H1 (cell line): ENCODE measurements around the gene NOL9. TPM values are rescaled to one million over a fixed set of nuclear protein-coding genes. Genes with fewer than 3 reads are reported as not detected.

Experiments
- CTCF ChIA-PET: fragments of 300-600 bp; sonication (Branson Sonifier 250); formaldehyde crosslinking; loops from one replicate; lab custom pipeline; 2021; ENCODE audit not compliant: partially characterized antibody; lab: Charles Lee
- POLR2A ChIA-PET: fragments of 300-600 bp; sonication (Branson Sonifier 250); formaldehyde crosslinking; loops from one replicate; lab custom pipeline; 2021; ENCODE audit warnings: inconsistent platforms; ENCODE audit not compliant: partially characterized antibody; lab: Charles Lee
- DNase-seq, 2 experiments: peaks; one replicate each; pipeline versions ENCODE4 v3.0.0 to v3.0.0-alpha.2; 2010 to 2022; ENCODE audit warnings: low spot score in 2 of 2, low read depth in 1 of 2, mixed read lengths in 1 of 2
- FAIRE-seq: peaks from 2 replicates; lab custom pipeline; 2011; peaks lifted over from hg19 to GRCh38; lab: Jason Lieb, UNC
- H2AFZ ChIP-seq: 2 replicates; pipeline ENCODE4 v1.8.1; 2012; ENCODE audit warnings: low read length, inconsistent platforms
- H2AK5ac ChIP-seq: 2 replicates; pipeline ENCODE4 v1.6.1; 2013; ENCODE audit warnings: low read depth, low read length
- H2BK120ac ChIP-seq: replicated peaks from 2 replicates; pipeline ENCODE3; 2013; ENCODE audit warnings: low read depth, low read length, inconsistent platforms
- H2BK12ac ChIP-seq: 2 replicates; pipeline ENCODE4 v1.6.1; 2013; ENCODE audit warnings: low read depth, low read length
- H2BK15ac ChIP-seq: 2 replicates; pipeline ENCODE4 v1.6.1; 2013; ENCODE audit warnings: low read length
- H2BK20ac ChIP-seq: 2 replicates; pipeline ENCODE4 v1.6.1; 2013; ENCODE audit warnings: low read length
- H2BK5ac ChIP-seq: 2 replicates; pipeline ENCODE4 v1.6.1; 2013; ENCODE audit warnings: low read depth, low read length
- H3K14ac ChIP-seq: 2 replicates; pipeline ENCODE4 v1.6.1; 2013; ENCODE audit warnings: inconsistent platforms; ENCODE audit not compliant: insufficient read length
- H3K18ac ChIP-seq: 2 replicates; pipeline ENCODE4 v1.6.1; 2013; ENCODE audit warnings: low read length; ENCODE audit errors: extremely low read depth
- H3K23ac ChIP-seq: 2 replicates; pipeline ENCODE4 v1.6.1; 2013; ENCODE audit warnings: inconsistent platforms; ENCODE audit not compliant: insufficient read length
- H3K23me2 ChIP-seq: 2 replicates; pipeline ENCODE4 v1.6.1; 2013; ENCODE audit warnings: low read depth, low read length
- H3K27ac ChIP-seq: 2 replicates; pipeline ENCODE4 v1.6.1; 2011; ENCODE audit warnings: low read depth, low read length, inconsistent platforms
- H3K27me3 ChIP-seq, 4 experiments: replicated peaks in 1 of 4; 1 replicate in 1 of 4; 2 replicates in 3 of 4; pipeline versions ENCODE4 v1.6.1 to v1.8.1; 2011 to 2013; ENCODE audit warnings: low read length in 3 of 4, mild to moderate bottlenecking in 3 of 4, inconsistent platforms in 2 of 4, mixed read lengths in 2 of 4, moderate library complexity in 1 of 4; ENCODE audit not compliant: control insufficient read depth in 3 of 4, insufficient read depth in 3 of 4; ENCODE audit errors: extremely low read depth in 1 of 4
- H3K36me3 ChIP-seq, 4 experiments: 2 replicates each; pipeline versions ENCODE4 v1.6.1 to v1.8.1; 2011 to 2013; ENCODE audit warnings: mild to moderate bottlenecking in 4 of 4, low read length in 3 of 4, moderate library complexity in 2 of 4, control low read depth in 1 of 4, inconsistent platforms in 1 of 4; ENCODE audit not compliant: insufficient read depth in 4 of 4, control insufficient read depth in 2 of 4
- H3K4ac ChIP-seq: replicated peaks from 2 replicates; pipeline ENCODE3; 2013; ENCODE audit warnings: low read length, low read depth, mixed read lengths, inconsistent platforms; ENCODE audit not compliant: insufficient read length
- H3K4me1 ChIP-seq, 4 experiments: replicated peaks in 1 of 4; 1 replicate in 1 of 4; 2 replicates in 3 of 4; pipeline versions ENCODE4 v1.6.1 to v1.8.1; 2011 to 2013; ENCODE audit warnings: low read length in 3 of 4, inconsistent platforms in 2 of 4, mixed read lengths in 1 of 4; ENCODE audit not compliant: insufficient read depth in 4 of 4, control insufficient read depth in 3 of 4
- H3K4me2 ChIP-seq, 2 experiments: 2 replicates each; pipeline versions ENCODE4 v1.6.1 to v1.8.1; 2011 to 2013; ENCODE audit warnings: low read depth in 2 of 2, low read length in 2 of 2, control low read depth in 1 of 2, inconsistent platforms in 1 of 2, mild to moderate bottlenecking in 1 of 2; ENCODE audit not compliant: insufficient read depth in 1 of 2
- H3K4me3 ChIP-seq, 4 experiments: fragments of 200-600, 300-600 bp in 1 of 4; sonication (generic), shearing (Covaris generic), sonication (Bioruptor Twin) in 1 of 4; 2 replicates each; pipeline versions ENCODE4 v1.5.1 to v1.8.1; 2011 to 2016; ENCODE audit warnings: low read length in 4 of 4, low read depth in 3 of 4, control low read depth in 2 of 4, inconsistent platforms in 2 of 4, mild to moderate bottlenecking in 2 of 4, mixed read lengths in 1 of 4, moderate library complexity in 1 of 4; ENCODE audit not compliant: insufficient read depth in 2 of 4; ENCODE audit errors: extremely low read depth in 1 of 4
- H3K56ac ChIP-seq: replicated peaks from 2 replicates; pipeline ENCODE3; 2013; ENCODE audit warnings: low read depth, mild to moderate bottlenecking, mixed read lengths, low read length, inconsistent platforms; ENCODE audit not compliant: insufficient read length
- H3K79me1 ChIP-seq: 2 replicates; pipeline ENCODE4 v1.6.1; 2013; ENCODE audit warnings: low read depth, low read length, control low read depth
- H3K79me2 ChIP-seq, 2 experiments: 2 replicates each; pipeline versions ENCODE4 v1.6.1 to v1.8.1; 2012 to 2013; ENCODE audit warnings: low read length in 2 of 2, mild to moderate bottlenecking in 2 of 2, inconsistent platforms in 1 of 2; ENCODE audit not compliant: insufficient read depth in 2 of 2, control insufficient read depth in 1 of 2
- H3K9ac ChIP-seq, 4 experiments: replicated peaks in 1 of 4; 1 replicate in 1 of 4; 2 replicates in 3 of 4; pipeline versions ENCODE4 v1.6.1 to v1.8.1; 2011 to 2013; ENCODE audit warnings: low read depth in 3 of 4, low read length in 3 of 4, control low read depth in 2 of 4, mild to moderate bottlenecking in 2 of 4, moderate library complexity in 2 of 4, inconsistent platforms in 1 of 4; ENCODE audit errors: extremely low read depth in 1 of 4
- H3K9me3 ChIP-seq, 2 experiments: 2 replicates each; pipeline versions ENCODE4 v1.6.1 to v1.8.1; 2012 to 2013; ENCODE audit warnings: mild to moderate bottlenecking in 2 of 2, moderate library complexity in 2 of 2, control low read depth in 1 of 2, inconsistent platforms in 1 of 2, low read depth in 1 of 2, low read length in 1 of 2, mixed read lengths in 1 of 2; ENCODE audit not compliant: insufficient read depth in 2 of 2
- H4K20me1 ChIP-seq, 2 experiments: replicated peaks in 1 of 2; 2 replicates each; pipeline versions ENCODE3 to v1.8.1; 2011 to 2013; ENCODE audit warnings: inconsistent platforms in 2 of 2, low read length in 2 of 2, mild to moderate bottlenecking in 1 of 2; ENCODE audit not compliant: insufficient read depth in 2 of 2, control insufficient read depth in 1 of 2
- H4K5ac ChIP-seq: 2 replicates; pipeline ENCODE4 v1.6.1; 2013; ENCODE audit warnings: low read length, low read depth, mixed read lengths, inconsistent platforms; ENCODE audit not compliant: insufficient read length
- H4K8ac ChIP-seq: 2 replicates; pipeline ENCODE4 v1.8.0; 2013; ENCODE audit warnings: mild to moderate bottlenecking, moderate library complexity, low read length, inconsistent platforms; ENCODE audit not compliant: insufficient read depth; ENCODE audit errors: extremely low read depth
- H4K91ac ChIP-seq: replicated peaks from 2 replicates; pipeline ENCODE3; 2013; ENCODE audit warnings: low read length, mixed read lengths, inconsistent platforms; ENCODE audit not compliant: insufficient read length
- BACH1 ChIP-seq: IDR thresholded peaks from 2 replicates; pipeline ENCODE4 v1.6.1; 2012; ENCODE audit warnings: low read length, improper control_type of control experiment
- CBX8 ChIP-seq: fragments of 300-800, 300-1000 bp; sonication (generic); IDR thresholded peaks from 2 replicates; pipeline ENCODE4 v1.7.1; 2016; ENCODE audit warnings: low read depth, low read length, borderline replicate concordance
- CEBPB ChIP-seq: IDR thresholded peaks from 2 replicates; pipeline ENCODE4 v1.6.1; 2012; ENCODE audit warnings: low read depth, low read length
- CHD2 ChIP-seq: IDR thresholded peaks from 2 replicates; pipeline ENCODE4 v1.6.1; 2012; ENCODE audit warnings: low read length, improper control_type of control experiment
- CREB1 ChIP-seq: IDR thresholded peaks from 2 replicates; pipeline ENCODE4 v1.6.1; 2012; ENCODE audit warnings: inconsistent platforms
- EZH2 ChIP-seq: fragments of 200-600 bp; sonication (generic); IDR thresholded peaks from 2 replicates; pipeline ENCODE4 v1.7.1; 2012; ENCODE audit warnings: low read depth, mild to moderate bottlenecking, moderate library complexity, low read length, inconsistent platforms; ENCODE audit not compliant: severe bottlenecking
- JUND ChIP-seq: IDR thresholded peaks from 2 replicates; pipeline ENCODE4 v1.6.1; 2011; ENCODE audit warnings: mild to moderate bottlenecking, improper control_type of control experiment, low read length
- POLR2AphosphoS5 ChIP-seq: IDR thresholded peaks from 2 replicates; pipeline ENCODE4 v1.6.1; 2011; ENCODE audit warnings: low read depth, low read length
- RFX5 ChIP-seq: IDR thresholded peaks from 2 replicates; pipeline ENCODE4 v1.6.1; 2011; ENCODE audit warnings: low read depth, low read length, improper control_type of control experiment, borderline replicate concordance
- RXRA ChIP-seq: IDR thresholded peaks from 2 replicates; pipeline ENCODE4 v1.6.1; 2011; ENCODE audit warnings: low read depth, mild to moderate bottlenecking, low read length, moderate library complexity; ENCODE audit not compliant: insufficient read depth
- SRF ChIP-seq: IDR thresholded peaks from 2 replicates; pipeline ENCODE4 v1.6.1; 2011; ENCODE audit warnings: mild to moderate bottlenecking, low read depth, low read length, moderate library complexity
- WGBS, 2 experiments: shearing (Covaris generic) in 1 of 2; methylation state at CpG; one replicate each; pipeline versions ENCODE4 v1.1.6 to v1.1.7; 2013 to 2015; ENCODE audit warnings: low lambda C conversion rate in 2 of 2, mixed read lengths in 2 of 2, inconsistent platforms in 1 of 2, low coverage in 1 of 2, missing lambda C conversion rate in 1 of 2; ENCODE audit not compliant: insufficient replicate concordance in 2 of 2, insufficient coverage in 1 of 2, insufficient read length in 1 of 2; ENCODE audit errors: extremely low coverage in 1 of 2, missing lambda C conversion rate in 1 of 2; 5-methylcytosine and 5-hydroxymethylcytosine counted together
- polyA plus RNA-seq, 7 experiments: library from polyadenylated mRNA; depleted of rRNA in 3 of 7; stranded (reverse) in 5 of 7; unstranded in 2 of 7; fragments of >200 nt in 5 of 7; fragments of 200-250 nt in 2 of 7; gene quantifications; 1 replicate in 5 of 7; 2 replicates in 1 of 7; 4 replicates in 1 of 7; pipeline versions ENCODE4 v1.2.1 to v1.2.3, GENCODE V29; 2011 to 2013; ENCODE audit warnings: missing spikeins in 2 of 7, mixed read lengths in 2 of 7
- total RNA-seq: library from RNA; stranded (reverse); fragmentation: NEBNext Ultra II Directional; extraction: Animal tissue kit (Norgen Biotek cat#: 25700); gene quantifications from 2 replicates; pipeline ENCODE4 v1.2.1, GENCODE V29; 2021
- TF ChIP-seq, protein P1 (sequence below): IDR thresholded peaks from 2 replicates; pipeline ENCODE4 v1.6.1; 2011; ENCODE audit warnings: low read depth, mild to moderate bottlenecking, low read length; ENCODE audit not compliant: insufficient read depth
- TF ChIP-seq, protein P2 (sequence below): IDR thresholded peaks from 2 replicates; pipeline ENCODE4 v1.6.1; 2011; ENCODE audit warnings: low read length, improper control_type of control experiment

Gene NOL9
- total and polyA plus RNA-seq, 2 of the 8 experiments (the other 6 are each of a cell fraction or from before 2014, with no cell fraction given): 17.1 to 38.1 TPM

DNA sequence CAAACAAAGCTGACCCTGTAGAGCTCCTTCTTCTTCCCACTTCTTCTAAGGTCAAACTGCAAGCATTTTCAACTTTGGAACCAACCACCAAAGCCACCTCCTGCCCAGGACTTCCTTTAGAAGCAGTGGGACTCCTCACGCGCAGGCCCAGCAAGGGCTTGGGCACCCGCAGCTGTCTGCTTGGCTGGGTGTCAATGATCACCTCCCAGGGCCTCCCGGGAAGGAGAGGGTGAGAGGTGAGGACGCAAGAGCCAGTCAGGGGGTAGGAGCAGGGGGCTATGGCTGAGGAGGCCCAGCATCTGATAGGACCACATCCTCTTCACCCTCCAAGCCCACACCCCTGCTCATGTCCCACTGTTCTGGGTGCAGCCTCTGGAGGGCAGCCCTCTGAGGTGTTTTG lies 38.1 kb upstream of the NOL9 start:
- Histone ChIP-seq H4K8ac (no peak overlapping the region), H3K56ac (no peak overlapping the region), H3K4ac (no peak overlapping the region), H2BK20ac (no peak overlapping the region), H2AFZ (no peak overlapping the region), H3K4me2 (no peak overlapping the region)
- no peak for TF ChIP-seq RFX5
- TF ChIP-seq CHD2: no peak
- TF ChIP-seq CEBPB: no peak
- TF ChIP-seq CREB1: no peak
- TF ChIP-seq, protein P1, sequence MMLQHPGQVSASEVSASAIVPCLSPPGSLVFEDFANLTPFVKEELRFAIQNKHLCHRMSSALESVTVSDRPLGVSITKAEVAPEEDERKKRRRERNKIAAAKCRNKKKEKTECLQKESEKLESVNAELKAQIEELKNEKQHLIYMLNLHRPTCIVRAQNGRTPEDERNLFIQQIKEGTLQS: no peak
- TF ChIP-seq CBX8: no peak
- TF ChIP-seq SRF: no peak
- TF ChIP-seq RXRA: no peak
- no peak for TF ChIP-seq BACH1
- no peak for TF ChIP-seq JUND
- no peak for TF ChIP-seq POLR2AphosphoS5
- no peak for TF ChIP-seq EZH2
- TF ChIP-seq, protein P2, sequence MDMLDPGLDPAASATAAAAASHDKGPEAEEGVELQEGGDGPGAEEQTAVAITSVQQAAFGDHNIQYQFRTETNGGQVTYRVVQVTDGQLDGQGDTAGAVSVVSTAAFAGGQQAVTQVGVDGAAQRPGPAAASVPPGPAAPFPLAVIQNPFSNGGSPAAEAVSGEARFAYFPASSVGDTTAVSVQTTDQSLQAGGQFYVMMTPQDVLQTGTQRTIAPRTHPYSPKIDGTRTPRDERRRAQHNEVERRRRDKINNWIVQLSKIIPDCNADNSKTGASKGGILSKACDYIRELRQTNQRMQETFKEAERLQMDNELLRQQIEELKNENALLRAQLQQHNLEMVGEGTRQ: no peak
- TF ChIP-seq, all 59 proteins: peak for 0
- Histone ChIP-seq H3K9ac (no peak overlapping the region), H3K9me3 (no peaks in the 10 kb centered on the region), H3K27me3 (no peaks in the 10 kb centered on the region), H4K91ac (no peak overlapping the region), H2BK12ac (no peak overlapping the region), H2AK5ac (no peak overlapping the region), H2BK120ac (no peak overlapping the region), H3K79me1 (no peaks in the 10 kb centered on the region; the same call in 1 of the 2 replicates), H3K4me3 (no peak overlapping the region), H3K4me1 (no peaks in the 10 kb centered on the region), H3K18ac (no peak overlapping the region), H3K27ac (no peak overlapping the region), H4K20me1 (peaks cover 9 to 37% of the 10 kb centered on the region in 2 experiments), H4K5ac (no peak overlapping the region), H3K36me3 (peaks cover 2 to 54% (median 28%) of the 10 kb centered on the region in 4 experiments; a peak in 6 of 8 replicates), H2BK5ac (no peak overlapping the region), H3K14ac (no peak overlapping the region), H3K79me2 (peaks cover 0 to 10% of the 10 kb centered on the region in 2 experiments; a peak in 1 of 4 replicates), H3K23me2 (no peaks in the 10 kb centered on the region), H2BK15ac (no peak overlapping the region), H3K23ac (no peak overlapping the region)
- FAIRE-seq (no peak), DNase-seq (no peak)
- CTCF ChIA-PET: interaction anchor here (1.5 to 1.7 kb wide), 2 partner anchors 11 to 69 kb away, joined by 3 to 4 read pairs; no protein-coding TSS in a partner anchor
- WGBS, 2 experiments: 92% methylated on average over 5 of the region's 5 CpGs; no CpG with 5 or more reads in 1 of the 2 experiments
- POLR2A ChIA-PET: interaction anchor here (0.9 to 17.4 kb wide), 4 partner anchors 8 to 45 kb away, joined by 3 to 196 read pairs (median 6); partner anchors contain the start of gene KLHL21
